ENCODE measurements around the gene SLC6A15.

SLC6A15 gene

DNA sequence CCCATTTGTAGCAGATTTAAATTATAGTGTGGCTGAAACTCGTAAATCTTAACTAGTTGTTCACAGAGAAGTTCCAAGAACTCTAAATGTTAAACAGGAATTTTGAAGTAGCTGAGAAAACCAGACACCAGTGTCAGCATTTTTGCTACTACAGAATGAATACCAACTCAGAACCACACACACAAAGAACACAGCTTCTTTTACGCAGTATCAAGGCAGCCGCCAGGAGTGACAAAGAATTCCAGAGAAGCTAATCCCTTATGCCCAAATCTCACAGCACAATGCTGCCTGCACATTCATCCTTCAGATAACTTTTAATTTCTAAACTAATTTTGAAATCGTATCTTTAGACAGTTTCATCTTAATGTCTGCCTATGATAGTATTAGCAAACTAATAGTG lies 37.4 kb downstream of the SLC6A15 start:
- DNase-seq (ENCODE audit: low read depth in 2 of 2, low spot score in 1 of 2) = no peak

DNA sequence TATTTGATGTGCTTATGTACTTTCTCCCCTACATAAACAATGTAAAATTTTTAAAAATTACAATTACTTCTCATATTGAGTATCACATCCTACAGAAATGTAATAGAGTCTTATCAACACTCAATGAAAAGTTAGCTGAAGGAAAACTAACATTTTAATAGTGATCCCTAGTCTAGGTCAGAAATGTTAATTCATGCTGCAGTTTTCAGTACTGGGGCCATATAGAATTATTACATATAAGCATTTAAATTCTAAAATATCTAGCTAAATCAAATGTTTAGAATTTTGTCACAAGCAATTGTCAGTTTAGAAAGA lies 37.8 kb downstream of the SLC6A15 start:
- no peak for DNase-seq (ENCODE audit: low read depth in 2 of 2, low spot score in 1 of 2)

DNA sequence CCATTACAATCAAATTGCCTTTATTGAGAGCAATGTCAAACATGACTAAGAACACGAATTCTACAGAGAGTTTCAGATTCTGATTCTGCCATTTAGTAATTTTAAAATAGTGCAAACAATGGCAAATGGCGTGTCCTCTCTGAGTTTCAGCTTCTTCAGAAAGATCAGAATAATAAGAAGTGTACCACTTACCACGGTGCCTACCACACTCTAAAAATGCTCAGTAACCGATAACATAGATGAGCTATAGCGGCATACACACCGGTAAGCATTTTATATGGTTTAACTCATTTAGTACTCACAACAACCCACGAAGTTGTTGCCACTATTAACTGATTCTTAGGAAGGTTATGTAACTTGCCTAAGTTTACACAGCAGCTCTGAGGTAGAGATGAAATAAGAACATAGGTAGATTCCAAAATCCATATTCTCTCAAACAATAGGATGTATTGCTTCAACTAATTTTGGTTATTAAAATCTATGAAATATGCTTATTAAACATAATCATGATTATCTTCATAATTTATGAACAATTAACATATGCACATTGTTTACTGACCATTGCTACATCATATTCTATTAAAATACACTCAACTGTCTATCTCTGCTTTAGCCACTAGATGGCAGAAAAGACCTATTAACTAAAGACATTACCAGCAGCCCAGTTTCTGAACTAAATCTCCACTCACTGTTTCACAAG lies 38.3 kb downstream of the SLC6A15 start:
- no peak for DNase-seq (ENCODE audit: low read depth in 2 of 2, low spot score in 1 of 2)

DNA sequence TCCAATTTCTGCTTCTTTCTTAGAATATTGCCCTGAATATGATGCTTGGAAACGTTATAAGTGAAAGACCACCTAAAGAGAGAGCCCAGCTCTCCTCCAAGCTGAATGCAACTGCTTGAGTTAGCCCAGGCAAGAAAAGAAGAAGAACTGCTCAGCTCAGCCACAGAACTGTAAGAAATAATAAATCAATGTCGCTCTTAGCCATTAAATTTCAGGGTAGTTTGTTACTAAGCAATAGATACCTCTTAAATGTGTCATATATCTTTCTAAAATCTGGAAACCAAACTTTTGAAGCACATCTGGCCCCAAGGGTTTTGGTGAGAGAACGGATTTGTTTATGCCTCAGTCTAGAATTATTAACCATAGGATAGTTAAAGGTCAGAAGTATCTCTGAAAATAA lies 50.4 kb downstream of the SLC6A15 start:
- DNase-seq (ENCODE audit: low read depth in 2 of 2, low spot score in 1 of 2) = no peak

DNA sequence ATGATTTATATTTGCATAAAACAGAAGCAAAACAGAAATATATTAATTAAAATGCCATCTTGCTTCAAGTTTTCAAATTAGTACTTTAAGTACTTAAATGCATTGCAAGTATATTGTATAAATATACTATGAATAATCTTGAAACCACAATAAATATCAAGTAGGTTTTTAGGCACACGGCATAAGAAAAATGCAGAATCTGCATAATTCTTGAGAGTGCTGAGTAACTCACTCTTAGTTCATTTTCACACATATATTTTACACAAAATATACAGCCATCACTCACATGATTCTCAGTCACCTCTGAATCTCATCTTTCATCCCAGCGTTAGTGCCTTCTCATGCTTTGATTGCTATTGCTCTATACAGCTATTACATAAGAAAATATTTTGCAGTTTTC lies 51.9 kb downstream of the SLC6A15 start:
- no peak for DNase-seq (ENCODE audit: low read depth in 2 of 2, low spot score in 1 of 2)

DNA sequence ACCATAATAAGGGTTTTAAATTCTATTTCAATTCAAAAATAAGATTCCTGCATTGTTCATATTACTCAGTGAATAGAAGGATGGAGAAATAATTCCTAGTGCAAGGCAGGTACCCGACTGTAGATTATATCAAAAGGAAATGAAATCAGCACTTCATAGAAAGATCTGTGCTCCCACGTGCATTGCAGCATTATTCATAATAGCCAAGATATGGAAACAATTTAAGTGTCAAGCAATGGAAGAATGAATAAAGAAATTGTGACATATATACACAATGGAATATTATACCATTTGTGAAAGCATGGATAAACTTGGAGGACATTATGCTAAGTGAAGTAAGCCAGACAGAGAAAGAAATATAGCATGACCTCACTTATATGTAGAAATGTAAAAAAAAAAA lies 53.8 kb downstream of the SLC6A15 start:
- DNase-seq (ENCODE audit: low read depth in 2 of 2, low spot score in 1 of 2) = no peak

DNA sequence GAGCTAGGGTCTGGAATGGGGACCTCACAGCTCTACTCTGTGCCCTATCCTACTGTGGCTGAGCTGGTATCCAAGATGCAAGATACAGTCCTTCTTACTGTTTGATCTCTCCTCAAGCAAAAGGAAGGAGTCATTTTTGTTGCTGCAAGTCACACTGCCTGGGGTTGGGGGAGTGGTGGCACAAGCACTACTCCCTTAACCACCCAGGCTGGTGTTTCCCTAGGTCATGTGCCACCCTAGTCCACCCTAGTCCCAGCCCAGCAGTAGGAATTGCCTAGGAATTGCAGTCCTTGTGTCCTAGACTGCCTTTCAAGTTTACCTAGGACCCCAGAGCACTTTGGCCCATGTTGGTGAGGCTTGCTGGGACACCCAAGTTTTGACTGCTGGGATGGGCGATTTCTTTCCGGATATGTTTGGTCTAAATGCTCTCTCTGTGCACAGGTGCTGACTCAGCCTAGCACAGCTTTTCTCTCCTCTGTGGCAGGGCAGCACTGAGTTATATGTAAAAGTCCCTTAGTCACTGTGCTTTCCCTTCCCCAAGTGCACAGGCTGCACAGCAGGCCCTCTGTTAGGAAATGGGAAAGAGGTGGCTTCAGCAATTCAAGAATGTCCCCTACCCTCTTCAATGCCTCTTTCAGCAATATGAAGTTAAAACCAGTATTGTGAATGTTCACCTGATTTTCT lies 54.9 kb downstream of the SLC6A15 start:
- DNase-seq (ENCODE audit: low read depth in 2 of 2, low spot score in 1 of 2) = no peak

DNA sequence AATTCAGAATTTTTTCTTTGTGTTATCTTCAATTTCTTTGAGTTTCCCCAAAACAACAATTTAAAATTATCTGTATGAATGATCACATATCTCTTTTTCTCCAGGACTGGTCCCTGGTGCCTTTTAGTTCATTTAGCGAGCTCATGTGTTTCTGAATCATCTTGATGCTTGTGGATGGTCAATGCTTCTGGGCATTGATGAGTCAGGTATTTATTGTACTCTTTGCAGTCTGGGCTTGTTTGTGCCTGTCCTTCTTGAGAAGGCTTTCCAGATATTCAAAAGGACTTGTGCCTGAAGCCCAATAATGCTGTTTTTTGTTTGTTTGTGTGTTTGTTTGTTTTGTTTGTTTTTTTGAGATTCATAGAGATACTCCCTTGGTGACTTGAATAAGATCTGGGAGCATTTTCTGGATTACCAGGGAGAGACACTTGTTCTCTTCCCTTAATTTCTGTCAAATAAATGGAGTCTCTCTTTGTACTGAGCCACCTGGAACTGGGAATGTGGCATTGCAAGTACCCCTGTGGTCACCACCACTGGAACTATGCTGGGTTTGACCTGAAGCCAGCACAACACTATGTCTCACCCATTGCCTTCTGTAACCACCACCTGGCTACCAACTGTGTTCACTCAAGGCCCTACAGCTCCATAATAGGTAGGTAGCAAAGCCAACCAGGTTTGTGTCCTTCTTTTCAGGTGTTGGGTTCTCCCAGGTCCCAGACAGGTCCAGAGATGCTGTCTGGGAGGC lies 56.3 kb downstream of the SLC6A15 start:
- DNase-seq (ENCODE audit: low read depth in 2 of 2, low spot score in 1 of 2) = no peak

DNA sequence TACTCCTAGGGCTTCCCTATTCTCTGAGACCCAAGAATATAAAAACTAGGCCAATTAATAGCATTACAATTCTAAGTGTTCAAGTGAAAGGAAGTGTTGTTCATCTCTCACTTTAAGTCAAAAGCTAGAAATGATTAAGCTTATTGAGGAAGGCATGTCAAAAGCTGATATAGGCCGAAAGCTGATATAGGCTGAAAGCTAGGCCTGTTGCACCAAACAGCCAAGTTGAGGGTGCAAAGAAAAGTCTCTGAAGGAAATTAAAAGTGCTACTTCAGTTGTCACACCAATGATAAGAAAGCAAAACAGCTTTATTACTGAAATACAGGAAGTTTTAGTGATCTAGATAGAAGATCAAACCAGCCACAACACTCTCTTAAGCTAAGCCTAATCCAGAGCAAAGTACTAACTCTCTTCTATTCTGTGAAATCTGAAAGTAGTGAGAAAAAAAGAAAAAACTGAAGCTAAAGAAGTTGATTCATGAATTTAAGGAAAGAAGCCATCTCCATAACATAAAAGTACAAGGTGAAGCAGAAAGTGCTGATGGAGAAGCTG lies 68.9 kb downstream of the SLC6A15 start:
- no peak for DNase-seq (ENCODE audit: low read depth in 2 of 2, low spot score in 1 of 2)

DNA sequence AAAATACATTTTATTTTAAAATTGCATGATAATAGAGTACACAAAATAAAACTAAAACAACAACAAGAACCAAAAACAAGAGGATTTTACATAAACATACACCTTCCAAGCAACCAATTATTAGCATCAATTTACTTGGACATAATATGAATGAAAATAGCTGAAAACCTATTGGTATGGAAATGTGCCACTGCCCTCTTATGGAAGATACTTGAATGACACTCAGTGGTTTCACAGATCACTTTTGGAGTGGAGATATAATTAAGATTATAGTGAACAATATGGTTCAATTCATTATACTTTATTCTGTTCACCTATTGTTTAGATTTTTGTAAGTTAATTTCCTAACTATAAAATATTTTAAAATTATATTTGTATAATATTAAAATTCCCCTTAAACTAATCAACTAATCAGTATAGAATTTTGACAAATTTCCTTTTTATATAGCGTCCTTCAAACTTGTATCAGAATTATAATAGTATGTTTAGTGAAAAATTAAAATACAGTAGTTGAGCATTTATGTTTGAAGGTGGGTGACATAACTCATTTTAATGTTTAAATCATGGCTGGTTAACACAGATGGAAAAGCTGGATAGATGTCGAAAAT lies 70.1 kb downstream of the SLC6A15 start:
- no peak for DNase-seq (ENCODE audit: low read depth in 2 of 2, low spot score in 1 of 2)

DNA sequence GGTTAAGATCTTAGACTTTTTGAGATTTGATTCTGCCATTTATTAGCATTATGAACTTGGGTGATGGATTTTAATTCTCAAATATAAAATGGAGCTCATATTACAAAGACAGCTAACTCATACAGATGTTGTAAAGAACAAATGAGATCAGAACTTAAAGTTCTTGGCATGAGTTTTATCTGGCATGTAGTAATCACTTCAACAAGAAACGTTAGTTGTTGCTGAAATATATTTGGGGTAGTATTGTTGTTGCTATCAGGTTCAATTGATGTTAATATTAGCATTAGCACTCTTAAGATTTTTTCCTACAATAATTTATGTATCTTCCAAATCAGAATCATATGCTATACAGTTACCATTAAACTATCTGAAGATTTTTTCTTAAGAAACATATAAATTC lies 71.0 kb downstream of the SLC6A15 start:
- no peak for DNase-seq (ENCODE audit: low read depth in 2 of 2, low spot score in 1 of 2)

DNA sequence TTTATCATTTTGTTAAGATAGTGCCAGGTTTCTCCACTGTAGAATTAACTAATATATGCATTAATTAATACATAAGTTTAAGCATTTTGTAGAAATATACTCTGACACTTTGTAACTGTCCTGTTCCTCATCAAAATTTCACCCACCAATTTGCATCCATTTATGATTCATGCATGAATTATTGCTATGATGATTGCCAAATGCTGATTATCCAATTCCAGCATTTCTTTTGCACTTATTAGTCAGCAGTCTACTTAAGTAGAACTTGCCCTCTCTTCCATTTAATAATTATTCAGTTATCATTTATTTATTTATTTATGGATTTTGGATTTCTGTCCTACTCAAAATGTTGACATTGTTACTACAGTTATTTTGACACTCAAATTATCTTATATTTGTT lies 72.2 kb downstream of the SLC6A15 start:
- no peak for DNase-seq (ENCODE audit: low read depth in 2 of 2, low spot score in 1 of 2)

DNA sequence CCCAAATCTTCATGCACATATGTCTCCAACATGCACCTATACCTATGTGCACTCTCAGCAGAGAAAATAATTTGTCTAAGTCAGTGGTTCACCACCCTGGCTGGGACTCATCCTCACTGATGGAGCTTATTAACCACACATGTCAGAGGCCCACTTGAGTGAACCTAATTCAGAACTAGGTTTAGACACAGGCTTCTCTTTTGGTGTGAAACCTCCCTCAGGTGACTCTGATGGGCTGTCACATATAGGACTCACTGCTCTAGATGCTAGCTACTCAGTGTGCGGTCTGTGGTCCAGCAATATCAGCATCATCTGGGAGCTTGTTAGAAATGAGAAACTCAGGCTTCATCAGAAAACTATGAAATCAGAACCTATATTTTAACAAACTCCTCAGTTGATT lies 85.7 kb downstream of the SLC6A15 start:
- DNase-seq (ENCODE audit: low read depth in 2 of 2, low spot score in 1 of 2) = no peak

DNA sequence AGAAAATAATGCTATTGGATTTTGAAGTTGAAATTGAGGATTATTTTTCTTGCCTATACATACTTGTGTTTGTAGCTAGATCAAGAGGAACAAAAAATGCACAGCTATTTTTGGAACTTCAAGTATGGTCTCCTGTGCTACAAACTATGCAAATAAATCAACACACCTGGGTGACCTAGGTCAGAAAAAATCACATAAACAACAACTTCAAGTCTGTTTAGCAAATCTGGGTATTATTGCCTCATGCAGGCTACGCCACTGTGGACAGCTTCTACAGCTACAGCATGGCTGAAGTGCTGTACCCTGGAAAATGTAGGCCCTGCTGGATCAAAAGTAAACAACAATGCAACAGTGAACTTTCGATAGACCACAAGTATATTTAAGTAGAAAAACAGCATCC lies 87.5 kb downstream of the SLC6A15 start:
- no peak for DNase-seq (ENCODE audit: low read depth in 2 of 2, low spot score in 1 of 2)

DNA sequence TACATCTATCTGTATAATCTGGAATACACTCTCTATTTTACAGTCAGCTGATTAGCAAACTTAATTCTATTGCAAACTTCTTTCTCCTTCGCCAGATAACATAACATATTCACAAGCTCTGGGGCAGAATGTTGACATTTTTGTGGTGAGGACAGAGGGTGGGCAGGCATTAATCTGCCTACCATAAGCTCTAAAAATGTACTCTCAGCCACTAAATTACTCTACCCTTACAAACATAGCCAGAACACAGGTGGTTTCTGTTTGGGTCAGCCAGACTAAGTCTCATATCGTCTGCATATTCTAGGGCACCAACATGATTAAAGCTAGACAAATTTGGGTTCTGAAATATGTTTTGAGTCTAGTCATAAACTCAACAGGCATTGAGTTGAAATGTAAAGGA lies 90.1 kb downstream of the SLC6A15 start:
- no peak for DNase-seq (ENCODE audit: low read depth in 2 of 2, low spot score in 1 of 2)

DNA sequence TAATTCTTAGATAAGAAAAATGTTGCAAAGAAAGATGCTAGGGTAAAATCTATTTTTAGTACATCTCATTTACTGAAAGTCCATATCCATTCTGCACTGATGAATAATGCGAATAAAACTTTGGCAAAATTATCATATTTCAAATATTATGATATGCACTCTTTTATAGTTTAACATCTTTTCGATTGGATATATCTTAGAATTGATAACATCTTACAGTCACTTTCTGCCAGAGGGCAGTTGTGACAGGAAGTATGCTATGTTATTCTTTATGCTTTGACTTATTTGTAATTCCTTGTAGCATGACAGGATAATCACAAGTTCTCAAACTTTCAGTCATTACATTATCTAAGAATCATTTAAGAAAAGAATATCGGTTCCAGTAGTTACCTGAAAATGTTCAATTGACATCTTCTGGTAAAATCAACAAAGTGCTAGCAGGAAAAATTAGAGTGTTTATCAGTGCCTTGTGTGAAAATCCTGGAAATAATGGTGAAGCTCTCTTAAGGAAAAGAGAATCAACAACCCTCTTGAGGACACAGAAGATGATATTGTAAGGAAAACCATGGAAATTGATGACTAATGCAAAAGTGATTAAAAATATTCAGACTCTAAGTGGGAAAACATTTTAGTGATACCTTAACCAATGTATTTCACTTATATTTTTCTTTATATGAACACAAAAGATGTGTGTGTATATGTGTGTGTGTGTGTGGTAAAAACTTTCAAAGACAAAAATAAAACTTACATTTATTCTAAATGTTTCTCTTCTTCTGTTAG lies 95.5 kb downstream of the SLC6A15 start:
- no peak for DNase-seq (ENCODE audit: low read depth in 2 of 2, low spot score in 1 of 2)

DNA sequence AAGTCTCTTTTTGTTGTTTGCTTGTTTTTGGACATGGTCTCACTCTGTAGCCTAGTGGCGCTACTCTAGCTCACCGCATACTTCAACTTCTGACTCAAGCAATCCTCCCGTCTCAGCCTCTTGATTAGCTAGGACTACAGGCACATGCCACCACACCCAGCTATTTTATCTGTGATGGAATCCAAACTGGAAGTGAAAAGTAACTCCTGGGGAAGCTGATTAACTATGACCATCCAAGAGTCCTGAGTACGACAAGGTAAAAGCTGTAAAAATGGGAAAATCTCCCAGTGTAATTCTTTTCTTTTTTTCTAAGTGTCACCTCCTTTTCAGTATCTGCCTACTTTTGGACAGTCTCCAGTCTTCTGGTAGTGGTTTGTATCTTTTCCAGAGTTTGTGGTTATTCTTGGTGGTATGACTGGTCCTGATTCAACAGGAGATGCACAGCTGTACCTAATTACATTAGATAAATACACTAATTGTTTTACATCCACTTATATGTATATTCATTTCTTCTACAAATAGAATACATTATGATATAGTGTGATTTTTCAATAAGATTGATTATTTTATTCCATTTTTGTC lies 97.8 kb downstream of the SLC6A15 start:
- no peak for DNase-seq (ENCODE audit: low read depth in 2 of 2, low spot score in 1 of 2)

DNA sequence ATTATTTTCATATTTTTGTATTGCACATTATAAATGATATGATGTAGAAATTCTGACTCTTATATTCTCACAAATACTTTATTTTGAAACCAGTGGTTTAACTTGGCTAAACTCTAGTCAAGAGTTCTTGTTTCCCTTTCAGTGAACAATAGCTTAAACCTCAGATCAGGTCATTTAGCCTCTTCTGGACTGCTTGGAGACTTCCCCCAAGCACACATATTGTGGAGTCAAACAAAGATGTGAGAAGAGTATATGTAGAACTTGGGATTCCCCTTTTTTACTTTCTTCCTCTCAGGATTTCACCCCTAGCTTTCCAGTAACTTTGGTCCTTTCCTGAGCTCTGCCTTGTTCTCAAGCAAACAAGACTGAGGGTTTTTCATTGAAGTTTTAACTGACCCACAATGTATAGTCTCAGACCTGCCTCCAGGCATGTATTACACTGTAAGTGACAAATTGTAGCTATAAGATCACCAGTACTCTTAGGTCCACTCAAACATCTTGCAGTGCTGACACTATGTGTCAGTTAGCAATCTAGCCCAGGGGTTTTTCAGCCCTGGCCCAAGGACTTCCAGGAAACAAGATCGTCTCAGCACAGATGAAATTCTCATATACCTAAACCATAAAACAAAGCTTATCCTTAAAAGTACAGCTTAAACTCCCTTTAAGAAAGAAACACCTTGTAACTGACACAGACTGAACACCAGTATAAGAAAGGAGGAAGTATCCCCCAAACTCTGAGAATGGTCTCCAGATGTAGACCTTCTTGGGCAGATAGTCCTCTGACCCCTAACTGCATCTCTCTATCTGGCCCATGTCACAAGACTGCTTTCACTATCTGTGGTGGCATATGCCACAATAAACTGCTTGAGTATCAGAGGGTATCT lies 98.6 kb downstream of the SLC6A15 start:
- no peak for DNase-seq (ENCODE audit: low read depth in 2 of 2, low spot score in 1 of 2)

DNA sequence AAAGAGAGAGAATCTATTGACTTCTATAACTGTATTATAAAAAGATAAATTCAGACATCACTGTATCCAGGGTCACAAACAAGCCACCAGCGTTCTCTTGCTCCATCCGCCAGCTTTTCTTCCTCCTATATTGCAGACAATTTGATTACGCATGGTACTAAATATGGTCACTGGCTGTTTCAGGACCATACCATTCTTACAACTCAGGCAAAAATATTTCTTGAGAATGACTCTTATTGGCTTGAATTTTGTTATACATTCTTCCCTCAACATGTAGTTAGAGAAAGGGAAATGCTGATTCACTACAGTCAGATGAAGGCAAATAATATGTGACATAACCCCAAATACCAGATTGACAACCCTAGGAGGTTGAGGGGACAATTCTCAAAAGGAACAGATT lies 101.3 kb downstream of the SLC6A15 start:
- no peak for DNase-seq (ENCODE audit: low read depth in 2 of 2, low spot score in 1 of 2)

DNA sequence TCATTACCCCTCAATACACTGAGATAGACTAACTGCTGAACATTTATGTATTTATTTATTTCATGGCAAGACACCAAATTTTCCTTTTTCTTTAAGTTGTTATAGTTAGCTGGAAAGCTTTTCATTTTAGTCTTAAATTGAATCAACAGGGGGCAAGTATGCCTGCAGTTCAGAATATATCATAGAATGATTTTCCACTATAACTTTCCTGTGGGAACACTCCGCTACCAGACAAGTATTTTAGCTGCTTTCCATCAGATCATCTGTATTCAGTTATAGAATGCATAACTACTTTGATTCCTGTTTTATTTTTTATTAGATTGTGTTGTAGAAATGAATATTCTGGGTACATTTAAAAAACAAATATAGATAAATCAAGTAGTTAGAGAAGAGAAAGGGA lies 102.0 kb downstream of the SLC6A15 start:
- no peak for DNase-seq (ENCODE audit: low read depth in 2 of 2, low spot score in 1 of 2)

Data from stimulated activated CD8-positive, alpha-beta memory T cell treated with anti-CD3 and anti-CD28 coated beads, Interleukin-4, amount 100 ng/mL, for 1 hour (primary cell).